ENCODE results near the gene POU2F3.
"Not testable (repeated sequence)": the region's sequence is repeated elsewhere in the genome, so short reads cannot be mapped to it uniquely, and the experiment has no call there.

POU2F3 gene

DNA sequence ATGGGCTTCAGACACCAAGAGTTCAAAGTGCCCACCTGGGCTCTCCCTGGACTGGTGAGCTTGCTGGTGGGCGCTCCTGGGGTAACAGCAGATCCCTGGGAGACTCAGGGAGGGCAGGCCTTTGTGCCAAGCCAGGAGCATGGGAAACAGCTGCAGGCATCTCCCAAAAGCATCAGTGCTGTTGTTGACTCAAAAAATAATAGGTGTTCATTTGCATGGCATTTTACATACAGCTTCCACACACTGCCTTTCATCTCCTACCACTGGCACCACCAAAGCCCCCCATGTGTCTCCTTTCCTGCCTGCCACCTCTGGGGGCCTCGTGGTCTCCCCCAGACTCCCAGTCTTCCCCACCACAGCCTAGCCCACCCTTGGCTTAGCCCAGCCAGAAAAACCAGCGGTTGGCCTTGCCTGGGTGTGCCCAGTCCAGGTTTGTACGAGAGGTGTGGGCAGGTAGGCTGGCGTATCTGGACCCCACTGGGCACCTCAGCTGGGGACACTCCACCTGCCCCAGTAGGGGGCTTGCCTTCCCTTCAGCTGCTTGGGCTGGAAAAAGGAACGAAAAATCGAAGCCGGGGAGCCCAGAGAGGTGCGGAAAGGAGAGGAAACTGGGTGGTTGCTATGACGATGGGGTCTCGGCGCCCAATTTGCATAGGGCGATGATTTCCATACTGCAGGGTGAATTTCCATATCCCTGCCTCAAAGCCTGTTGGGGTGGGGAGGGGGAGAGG lies 15.0 kb downstream of the POU2F3 start:
- no peak for DNase-seq

DNA sequence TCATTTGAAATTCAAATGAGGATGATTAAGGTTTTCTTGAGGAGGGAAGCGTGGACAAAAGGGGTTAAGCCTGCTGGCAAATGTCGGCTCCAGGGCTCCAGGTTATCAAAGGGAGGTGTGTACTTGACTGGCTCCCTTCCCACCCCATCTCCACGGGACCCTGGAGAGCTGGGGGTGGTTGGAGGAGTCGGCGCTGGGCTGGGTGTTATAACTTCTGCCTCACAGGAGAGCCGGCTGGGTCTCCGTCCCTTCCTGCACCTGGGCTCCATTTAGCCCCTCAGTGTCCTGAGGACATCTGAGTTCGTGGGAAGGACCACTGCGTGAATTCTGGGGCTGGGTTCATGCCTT lies 15.6 kb downstream of the POU2F3 start:
- no peak for DNase-seq

DNA sequence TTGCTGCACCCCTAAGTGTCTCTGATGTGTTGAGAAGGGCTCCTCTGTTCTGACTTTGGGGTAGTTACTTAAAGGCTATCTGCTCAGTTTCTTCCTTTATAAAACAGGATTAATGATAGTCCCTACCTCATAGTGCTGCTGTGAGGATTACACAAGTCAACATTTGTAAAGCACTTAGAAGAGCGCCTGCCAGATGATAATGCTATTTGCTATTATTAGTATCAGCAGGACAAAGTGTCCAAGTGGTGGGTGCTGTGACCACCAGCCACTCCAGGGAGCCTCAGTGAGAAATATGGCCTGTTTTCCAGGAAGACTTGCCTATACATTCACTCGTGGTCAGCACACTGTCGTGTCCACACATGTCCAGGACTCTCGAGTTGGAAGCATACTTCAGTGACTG lies 16.2 kb downstream of the POU2F3 start:
- no peak for DNase-seq

DNA sequence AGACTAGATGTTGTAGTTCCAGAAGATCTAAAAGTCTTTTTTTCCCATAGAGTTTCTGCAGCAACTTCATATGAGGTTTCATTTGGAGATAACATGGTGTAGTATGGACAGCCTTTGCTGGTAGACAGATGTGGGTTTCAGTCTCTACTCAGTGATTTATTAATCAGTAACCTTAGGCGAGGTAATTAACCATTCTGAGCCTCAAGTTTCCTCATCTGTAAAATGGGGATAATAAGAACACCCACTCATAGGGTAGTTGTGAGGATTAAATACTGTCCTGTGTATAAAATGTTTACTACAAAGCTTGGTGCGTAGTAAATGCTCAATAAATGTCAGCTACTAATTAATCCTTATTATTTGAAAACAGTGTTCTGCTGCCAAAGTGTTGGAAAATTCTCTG lies 16.8 kb downstream of the POU2F3 start:
- no peak for DNase-seq

DNA sequence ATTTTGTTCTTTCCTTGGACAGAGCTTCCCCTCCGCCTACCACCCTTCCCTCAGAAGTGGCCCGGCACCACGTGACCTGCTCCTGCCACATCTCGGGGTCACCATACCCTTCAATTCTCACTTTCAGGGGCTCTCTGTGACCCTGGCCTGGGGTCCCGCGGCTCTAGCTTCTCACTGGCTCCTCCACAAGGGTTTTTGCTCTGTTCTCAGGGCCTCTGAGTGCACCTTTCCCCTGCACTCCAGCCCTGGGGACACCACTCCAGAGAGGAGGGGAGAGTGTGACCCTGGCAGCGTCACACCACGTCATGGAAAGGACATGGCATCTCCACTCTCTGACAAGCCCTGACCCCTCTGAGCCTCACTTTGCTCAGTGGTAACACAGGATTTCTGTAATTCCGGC lies 17.4 kb downstream of the POU2F3 start:
- DNase-seq: no peak

DNA sequence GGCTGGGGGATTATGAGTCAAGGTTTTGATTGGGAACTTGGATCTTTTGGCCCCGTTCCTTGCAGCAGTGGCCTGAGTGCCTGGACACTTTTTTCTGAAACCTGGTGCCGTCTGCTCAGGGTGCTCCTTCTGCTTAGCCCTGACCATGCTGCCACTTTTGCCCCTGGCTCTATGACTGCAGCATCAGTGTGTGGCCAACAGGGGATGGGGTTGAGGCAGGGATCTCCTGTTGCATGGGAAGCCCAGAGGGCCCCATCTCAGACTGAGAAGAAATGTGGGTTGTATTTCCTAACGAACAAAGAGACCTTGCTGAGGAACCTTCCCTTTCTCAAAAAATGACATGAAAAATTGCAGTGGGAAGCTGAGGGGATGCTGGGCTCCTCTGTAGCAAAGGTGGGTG lies 18.7 kb downstream of the POU2F3 start:
- no peak for DNase-seq

DNA sequence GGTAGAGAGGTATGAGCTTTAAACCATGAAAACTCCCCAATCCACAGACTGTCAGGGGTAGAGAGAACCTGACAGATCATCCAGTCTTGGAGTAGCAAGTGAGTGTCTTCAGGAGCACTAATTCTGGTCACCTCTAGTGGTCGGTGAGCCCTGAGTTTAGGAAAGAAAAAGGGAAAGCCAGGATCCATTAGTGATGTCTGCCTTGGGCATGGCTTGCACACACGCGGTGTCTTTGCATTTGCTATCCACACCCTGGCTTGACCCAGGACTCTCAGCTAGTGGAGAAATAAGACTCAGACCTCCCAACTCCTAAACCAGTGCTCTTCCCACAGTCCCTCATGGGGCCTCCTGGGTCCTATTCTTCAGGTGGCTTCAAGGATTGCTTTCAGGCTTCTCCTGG lies 19.3 kb downstream of the POU2F3 start:
- no peak for DNase-seq

DNA sequence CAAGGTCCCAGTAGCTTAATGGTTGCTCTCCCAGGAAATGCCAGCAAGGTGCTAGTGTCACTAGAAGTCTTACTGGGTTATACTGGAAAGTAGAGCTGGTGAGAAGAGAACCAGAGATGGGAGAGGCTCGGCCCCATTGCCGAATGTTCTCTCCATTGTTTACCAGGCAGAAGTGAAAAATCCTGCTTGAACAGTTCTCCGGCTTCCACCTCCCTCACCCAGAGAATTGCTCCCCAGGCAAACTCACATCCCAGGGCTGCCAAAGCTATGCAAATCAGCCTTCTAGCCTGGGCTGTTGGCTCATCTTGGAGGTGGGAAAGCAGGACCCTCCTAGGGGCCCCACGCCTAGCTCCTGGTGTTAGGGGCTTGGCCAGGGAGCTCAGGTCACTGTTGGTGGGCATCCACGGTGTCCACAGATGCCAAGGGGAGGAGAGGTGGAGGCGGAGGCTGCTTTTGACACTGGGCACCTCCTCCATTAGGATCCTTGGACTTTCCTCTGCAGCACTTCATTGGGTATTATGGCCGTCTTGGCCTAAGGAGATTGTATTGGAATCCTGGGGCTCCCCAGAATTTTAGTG lies 20.1 kb downstream of the POU2F3 start:
- no peak for DNase-seq

DNA sequence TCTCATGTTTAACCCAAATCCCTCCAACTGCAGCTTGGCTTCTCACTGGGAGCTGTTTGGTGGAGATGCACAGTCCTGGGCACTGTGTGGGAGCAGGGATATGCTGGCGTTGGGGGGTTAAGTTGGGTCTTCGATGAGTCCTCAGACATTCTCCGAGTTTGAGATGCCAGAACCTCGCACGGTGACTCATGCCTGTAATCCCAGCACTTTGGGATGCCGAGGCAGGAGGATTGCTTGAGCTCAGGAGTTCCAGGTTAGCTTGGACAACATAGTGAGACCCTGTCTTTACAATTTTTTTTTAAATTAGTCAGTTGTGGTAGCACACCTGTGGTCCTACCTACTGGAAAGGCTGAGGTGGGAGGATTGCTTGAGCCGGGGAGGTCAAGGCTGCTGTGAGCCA lies 20.7 kb downstream of the POU2F3 start:
- no peak for DNase-seq

DNA sequence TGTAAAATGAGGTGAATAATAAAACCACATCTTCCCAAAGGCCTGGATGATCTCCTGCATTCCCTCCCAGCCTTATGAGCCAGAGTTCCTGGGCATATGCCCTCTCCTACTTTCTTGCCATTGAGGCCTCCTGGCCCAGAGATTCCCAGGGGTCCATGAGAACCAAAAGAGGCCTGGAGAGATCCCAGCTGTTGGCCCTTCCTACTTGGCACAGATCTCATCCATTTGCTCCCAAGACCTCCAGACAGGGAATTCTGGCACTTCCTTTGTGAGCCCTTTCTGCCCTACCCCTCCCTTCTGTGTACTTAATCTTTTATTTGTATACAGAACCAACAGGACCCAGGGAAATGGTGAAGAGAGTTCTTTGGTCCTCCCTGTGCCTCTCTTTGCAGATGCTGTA lies 21.4 kb downstream of the POU2F3 start:
- no peak for DNase-seq

DNA sequence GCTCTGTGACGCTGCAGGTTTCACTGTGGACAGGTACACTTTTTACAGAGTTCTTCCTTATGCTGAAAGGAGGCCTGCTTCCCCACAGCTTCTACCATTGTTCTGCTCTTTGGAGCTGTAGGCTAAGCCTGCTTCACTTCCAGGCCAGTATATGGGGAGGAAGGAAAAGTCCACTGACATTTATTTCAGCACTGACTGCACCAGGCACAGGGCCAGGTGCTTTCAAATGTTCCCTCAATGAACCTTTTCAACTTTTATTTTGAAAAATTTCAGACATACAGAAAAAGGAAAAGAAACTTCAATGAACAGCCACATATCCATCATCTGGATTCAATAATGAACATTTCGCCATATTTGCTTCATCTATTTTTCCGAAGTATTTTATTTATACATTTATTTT lies 22.0 kb downstream of the POU2F3 start:
- no peak for DNase-seq

DNA sequence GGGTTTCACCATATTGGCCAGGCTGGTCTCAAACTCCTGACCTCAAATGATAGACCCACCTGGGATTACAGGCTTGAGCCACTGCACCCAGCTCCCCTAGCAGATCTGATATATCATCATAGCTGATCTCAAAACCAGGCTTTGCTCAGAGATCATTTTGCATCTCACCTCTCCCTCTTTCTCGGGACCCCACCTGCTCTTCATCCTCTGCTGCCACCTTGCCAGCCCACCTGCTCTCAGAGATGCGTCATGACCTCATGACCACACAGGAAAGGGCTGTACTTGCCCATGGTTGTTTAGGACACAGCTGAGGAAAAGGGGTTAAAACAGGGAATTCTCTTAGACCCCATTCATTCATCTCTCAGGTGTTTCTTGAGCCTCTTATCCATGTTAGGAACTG lies 27.4 kb downstream of the POU2F3 start:
- DNase-seq: no peak

DNA sequence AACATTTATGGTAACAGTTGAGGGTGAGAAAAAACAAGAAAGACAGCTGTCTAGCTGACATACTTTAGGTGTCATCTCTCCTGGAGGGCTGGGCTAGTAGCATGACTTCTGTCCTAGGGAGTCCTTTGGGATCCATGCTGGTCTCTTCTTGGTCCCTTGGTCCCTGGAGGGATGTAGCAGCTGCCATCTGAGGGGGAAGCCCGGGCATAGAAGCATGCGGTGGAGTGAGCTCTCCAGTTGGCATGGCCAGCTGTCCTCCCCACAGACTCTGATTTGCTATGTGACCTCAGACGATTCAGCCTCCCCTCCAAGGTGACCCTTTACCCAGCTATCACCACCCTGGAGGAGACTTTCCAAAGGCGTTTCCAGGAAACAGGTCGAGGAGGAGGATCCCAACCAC lies 28.7 kb downstream of the POU2F3 start:
- no peak for DNase-seq

DNA sequence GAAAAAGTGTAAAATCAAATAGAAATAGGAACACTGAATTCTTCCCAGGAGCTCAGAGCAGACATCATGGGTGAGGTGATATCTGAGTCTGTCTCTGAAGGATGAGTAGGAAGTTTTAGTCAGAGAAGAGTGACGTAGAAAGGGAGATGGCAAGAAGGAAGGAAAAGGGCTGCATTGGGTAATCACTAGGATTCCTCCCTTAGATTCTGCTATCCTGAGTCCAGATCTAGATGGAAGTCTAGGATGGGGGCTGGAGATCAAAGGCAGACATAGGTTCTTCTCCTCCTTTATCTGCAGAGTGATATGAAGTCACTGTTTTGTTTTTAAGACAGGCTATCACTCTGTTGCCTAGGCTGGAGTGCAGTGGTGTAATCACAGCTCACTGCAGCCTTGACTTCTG lies 30.4 kb downstream of the POU2F3 start:
- DNase-seq: no peak

DNA sequence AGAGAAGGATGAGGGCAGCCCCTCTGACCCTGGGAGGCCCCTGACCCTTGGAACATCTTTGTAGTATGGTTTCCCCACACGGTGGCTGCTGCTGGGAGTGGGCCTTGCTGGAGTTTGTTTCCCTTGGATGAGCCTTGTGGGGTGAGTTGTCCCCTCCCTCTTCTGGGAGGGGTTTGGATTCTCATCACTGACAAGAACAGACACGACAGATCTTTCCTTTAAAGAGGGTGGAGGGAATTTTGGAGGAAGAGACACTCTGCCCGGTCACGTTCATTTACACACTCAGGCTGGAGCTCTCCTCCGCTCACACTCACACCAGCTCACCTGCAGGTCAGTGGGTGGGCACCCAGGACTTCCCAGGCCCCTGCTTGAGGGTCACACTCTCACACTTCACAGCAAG lies 31.7 kb downstream of the POU2F3 start:
- no peak for DNase-seq

DNA sequence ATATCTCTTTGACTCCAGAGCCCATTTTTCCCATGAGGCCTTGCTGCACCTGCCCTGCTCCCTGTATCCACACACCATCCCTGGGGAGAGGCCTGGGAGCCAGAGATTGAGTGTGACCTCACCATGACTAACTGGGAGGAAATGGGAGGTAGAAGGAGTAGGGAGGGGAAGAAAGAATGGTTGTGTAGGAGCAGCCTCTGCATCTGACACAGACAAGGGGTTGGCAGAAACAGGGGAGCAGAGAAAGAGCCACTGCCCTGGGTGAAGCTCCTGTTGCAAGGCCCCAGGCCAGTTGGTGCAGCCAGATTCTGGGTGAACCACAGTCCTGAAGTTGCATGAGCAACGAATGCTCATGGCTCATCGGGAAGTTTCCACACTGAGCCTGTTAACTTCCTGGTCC lies 32.4 kb downstream of the POU2F3 start:
- DNase-seq: no peak

DNA sequence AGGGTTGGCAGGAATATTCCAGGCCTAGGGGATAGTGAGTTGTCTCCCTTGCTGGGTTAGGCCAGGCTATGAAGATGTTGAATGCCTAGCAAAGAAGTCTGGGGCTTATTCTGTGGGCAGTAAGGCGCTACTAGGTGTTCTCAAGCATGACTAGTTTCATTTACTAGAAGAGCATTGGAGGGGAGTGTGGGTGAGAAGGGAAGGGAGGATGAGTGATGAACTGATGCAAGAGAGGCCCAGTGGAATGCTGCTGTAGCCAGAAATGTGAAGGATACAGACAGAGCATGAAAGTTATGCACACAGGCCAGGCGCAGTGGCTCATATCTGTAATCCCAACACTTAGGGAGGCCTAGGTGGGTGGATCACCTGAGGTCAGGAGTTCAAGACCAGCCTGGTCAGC lies 33.5 kb downstream of the POU2F3 start:
- DNase-seq: no peak

DNA sequence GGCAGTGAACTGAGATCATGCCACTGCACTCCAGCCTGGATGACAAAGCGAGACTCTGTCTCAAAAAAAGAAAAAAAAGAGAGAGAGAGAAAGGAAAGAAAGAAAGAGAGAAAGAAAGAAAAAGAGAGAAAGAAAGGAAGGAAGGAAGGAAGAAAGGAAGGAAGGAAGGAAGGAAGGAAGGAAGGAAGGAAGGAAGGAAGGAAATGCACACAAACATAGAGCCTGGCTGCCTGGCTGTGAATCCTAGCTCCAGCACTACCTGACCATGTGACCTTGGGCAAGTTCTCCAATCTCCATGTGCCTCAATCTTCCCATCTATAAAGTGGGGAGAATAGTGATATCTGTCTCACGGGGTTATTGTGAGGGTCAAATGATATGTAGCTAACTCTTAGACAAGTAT lies 34.0 kb downstream of the POU2F3 start:
- not testable (repeated sequence) for DNase-seq

DNA sequence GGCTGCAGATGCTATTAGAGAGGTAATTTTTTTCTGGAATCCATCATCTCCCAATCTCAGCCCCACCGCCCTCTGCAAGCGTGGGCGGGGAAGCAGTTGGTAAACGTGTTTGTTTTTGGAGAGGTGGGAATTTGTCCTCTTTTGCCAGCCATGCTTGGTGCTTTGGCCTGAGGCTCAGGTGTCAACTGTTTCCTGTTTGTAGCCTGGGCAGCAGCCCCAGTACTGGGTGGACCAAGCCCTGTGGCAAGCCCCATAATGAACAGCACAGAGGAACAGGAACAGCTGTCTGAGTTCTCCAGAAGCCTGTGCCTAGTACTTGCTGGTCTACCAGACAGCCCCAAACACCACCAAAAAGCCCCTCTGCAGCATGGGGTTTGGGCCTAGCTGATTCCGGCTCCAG lies 39.6 kb downstream of the POU2F3 start:
- DNase-seq: no peak

DNA sequence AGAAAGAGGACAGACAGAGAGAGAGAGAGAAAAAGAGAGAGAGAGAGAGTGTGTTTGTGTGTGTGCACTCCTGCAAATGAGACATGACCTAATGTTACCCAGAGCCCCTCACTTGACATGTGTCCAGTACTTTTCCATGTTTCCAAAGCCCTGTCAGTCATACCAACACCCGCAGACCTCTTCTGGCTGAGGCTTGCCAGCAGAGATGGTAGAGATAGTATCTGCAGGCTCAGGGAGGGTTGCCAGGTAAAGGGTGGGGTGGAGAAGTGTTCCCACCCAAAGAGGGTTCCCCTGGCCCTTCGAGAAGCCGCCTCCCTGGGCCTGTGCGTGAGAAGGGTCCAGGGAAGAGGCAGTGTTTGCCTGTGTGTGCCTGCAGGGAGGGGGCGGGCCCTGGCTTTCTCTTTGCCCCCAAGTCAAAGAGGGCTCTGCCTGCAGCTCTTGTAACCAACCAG lies 40.7 kb downstream of the POU2F3 start:
- no peak for DNase-seq

DNA sequence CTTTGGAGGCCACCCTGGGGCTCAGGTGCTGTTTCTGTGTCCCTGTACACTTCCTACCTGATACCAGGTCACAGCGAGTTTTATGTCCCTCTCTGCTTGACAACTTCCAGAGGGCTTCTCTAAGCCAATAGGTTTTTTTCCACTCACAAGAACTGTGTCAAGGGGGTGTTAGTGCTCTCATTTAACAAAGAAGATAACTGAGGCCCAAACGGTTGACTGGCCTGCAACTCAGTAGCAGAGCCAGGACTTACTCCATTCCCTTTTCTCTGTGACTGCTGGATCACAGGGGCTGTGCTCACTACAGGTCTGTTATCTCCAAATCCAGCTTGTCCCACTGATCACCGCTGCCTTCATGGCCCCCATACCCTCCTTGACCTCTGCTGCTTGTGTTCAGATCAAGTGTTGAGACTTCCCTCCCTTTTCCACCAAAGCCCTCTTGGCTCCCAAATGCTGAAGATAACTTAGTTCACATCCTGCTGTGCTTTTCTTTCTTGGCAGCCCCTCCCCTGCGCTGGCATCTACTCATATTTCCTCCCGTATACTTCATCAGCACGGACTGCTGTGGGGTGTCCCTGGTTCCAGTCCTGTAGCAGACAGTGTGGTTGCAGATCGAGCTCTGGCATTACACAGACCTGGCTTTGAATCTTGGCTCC lies 41.3 kb downstream of the POU2F3 start:
- DNase-seq: no peak

DNA sequence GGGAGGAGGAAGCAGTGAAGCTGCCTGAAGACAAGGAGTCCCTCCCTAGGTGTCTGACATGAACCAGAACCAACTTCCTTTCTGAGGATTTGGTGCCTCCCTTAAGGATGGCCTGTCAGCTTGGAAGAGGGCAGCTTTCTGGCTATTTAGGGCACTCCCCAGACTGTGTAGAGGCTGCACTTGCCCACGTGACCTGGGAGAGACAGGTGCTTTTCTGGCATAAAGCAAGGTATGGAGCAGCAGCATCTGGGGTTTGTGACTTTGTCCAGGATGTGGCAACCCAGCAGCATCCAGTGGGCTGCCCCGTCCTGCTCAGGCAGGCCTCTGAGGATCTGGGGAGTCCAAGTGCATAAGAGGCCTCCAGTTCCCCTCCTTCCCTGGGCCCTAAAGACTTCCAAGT lies 43.2 kb downstream of the POU2F3 start:
- DNase-seq: no peak

DNA sequence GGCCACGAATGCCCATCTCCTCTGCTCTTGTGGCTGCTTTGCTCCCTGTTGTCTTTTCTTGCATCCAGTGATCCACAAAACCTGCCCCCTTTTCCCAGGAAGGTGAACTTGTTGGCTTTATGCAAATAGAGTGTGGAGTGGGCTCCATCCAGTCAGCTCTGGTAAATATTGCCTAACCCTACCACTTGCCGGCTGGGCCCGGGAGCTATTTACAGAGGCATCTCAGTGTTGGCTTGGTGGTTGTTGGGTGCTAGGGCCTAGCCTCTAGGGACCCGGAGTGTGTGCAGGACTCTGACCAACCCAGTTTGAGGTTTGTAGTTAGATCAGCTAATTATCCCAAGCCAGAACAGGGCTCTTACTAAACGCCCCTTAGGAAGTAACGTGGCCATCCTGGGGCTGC lies 44.3 kb downstream of the POU2F3 start:
- DNase-seq: no peak

DNA sequence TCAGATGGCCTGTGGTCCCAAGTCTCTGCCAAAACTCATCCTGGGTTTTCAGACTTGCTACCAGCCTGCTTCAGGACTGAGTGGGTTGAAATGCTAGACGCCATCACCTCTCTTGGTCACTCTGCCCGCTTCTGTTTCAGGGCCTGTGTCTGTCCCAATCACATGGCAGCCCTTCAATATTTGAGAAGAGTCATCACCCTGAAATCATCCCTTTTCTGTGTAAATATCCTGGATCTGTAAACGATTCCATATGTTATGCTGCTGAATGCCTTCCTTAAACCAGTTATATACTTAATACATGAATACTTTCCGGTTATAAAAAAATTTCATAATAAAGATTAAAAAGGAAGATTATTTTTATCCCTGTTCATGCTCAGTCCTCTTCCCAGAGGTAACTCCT lies 45.3 kb downstream of the POU2F3 start:
- DNase-seq: no peak

DNA sequence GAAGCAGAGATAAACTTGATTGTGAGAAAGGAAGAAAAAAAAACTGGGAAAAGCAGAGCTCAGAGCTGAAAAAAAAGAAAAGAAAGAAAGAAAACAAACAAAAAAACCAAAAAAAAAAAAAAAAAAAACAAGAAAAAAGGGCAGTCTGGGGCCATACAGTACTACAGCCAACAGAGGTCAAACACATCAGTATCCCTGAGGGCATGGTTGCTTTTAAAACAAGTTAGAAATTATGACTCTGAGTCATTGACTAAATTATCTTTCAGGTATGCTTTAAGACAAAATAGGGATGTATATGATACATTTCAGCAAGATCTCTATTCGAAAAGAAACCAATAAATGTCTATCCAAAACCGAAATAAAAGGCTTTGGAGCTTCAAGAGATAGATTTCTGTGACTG lies 48.1 kb downstream of the POU2F3 start:
- DNase-seq: no peak
